HepG2 (cell line): Measurements from ENCODE around the gene METTL15. TPM values are rescaled to one million over a fixed set of nuclear protein-coding genes. Genes with fewer than 3 reads are reported as not detected.

ENCODE experiments used
- FOXM1 ChIP-seq: sonication (generic); formaldehyde crosslinking; IDR thresholded peaks from 2 replicates; pipeline ENCODE4 v1.5.0; 2020; ENCODE audit warnings: missing genetic modification reagents
- KDM6A ChIP-seq: IDR thresholded peaks from 2 replicates; pipeline ENCODE4 v1.6.1; 2016; ENCODE audit warnings: low read depth
- KLF15 ChIP-seq: sonication (generic); formaldehyde crosslinking; IDR thresholded peaks from 2 replicates; pipeline ENCODE4 v1.8.1; 2023; ENCODE audit warnings: borderline replicate concordance, mild to moderate bottlenecking, inconsistent platforms, missing genetic modification reagents, mixed read lengths
- NFAT5 ChIP-seq: sonication (generic); formaldehyde crosslinking; IDR thresholded peaks from 2 replicates; pipeline ENCODE4 v1.4.0; 2020; ENCODE audit warnings: missing genetic modification reagents
- PAX8 ChIP-seq: sonication (generic); formaldehyde crosslinking; IDR thresholded peaks from 2 replicates; pipeline ENCODE4 v1.8.0; 2022; ENCODE audit warnings: mild to moderate bottlenecking, missing genetic modification reagents, borderline replicate concordance
- POGK ChIP-seq: sonication (generic); formaldehyde crosslinking; conservative IDR thresholded peaks from 2 replicates; pipeline ENCODE4 v1.8.0; 2022; ENCODE audit warnings: mild to moderate bottlenecking, moderate library complexity, missing genetic modification reagents
- RNF219 ChIP-seq: sonication (generic); formaldehyde crosslinking; IDR thresholded peaks from 2 replicates; pipeline ENCODE4 v1.5.0; 2020; ENCODE audit warnings: mild to moderate bottlenecking, missing genetic modification reagents
- SPEN ChIP-seq: sonication (generic); formaldehyde crosslinking; IDR thresholded peaks from 2 replicates; pipeline ENCODE4 v1.5.1; 2020; ENCODE audit warnings: low read depth, mild to moderate bottlenecking, missing genetic modification reagents
- TRIM22 ChIP-seq: fragments of 450-650 bp; IDR thresholded peaks from 2 replicates; pipeline ENCODE4 v1.6.1; 2017
- U2AF2 ChIP-seq: fragments of 200-400 bp; formaldehyde crosslinking; IDR thresholded peaks from 2 replicates; pipeline ENCODE4 v1.6.1; 2017; ENCODE audit warnings: low read depth, mild to moderate bottlenecking, low read length
- ZC3H13 ChIP-seq: sonication (generic); formaldehyde crosslinking; IDR thresholded peaks from 2 replicates; pipeline ENCODE4 v1.8.1; 2023; ENCODE audit warnings: mild to moderate bottlenecking, missing genetic modification reagents, moderate library complexity
- ZNF124 ChIP-seq: sonication (generic); formaldehyde crosslinking; IDR thresholded peaks from 2 replicates; pipeline ENCODE4 v1.4.0; 2020; ENCODE audit warnings: missing genetic modification reagents
- ZNF160 ChIP-seq: sonication (generic); formaldehyde crosslinking; IDR thresholded peaks from 2 replicates; pipeline ENCODE4 v1.8.0; 2022; ENCODE audit warnings: mild to moderate bottlenecking, inconsistent platforms, missing genetic modification reagents
- ZNF205 ChIP-seq: IDR thresholded peaks from 2 replicates; pipeline ENCODE4 v1.6.1; 2018; ENCODE audit warnings: missing biosample characterization, missing genetic modification reagents
- ZNF251 ChIP-seq: sonication (generic); formaldehyde crosslinking; IDR thresholded peaks from 2 replicates; pipeline ENCODE4 v1.9.0; 2021; ENCODE audit warnings: mild to moderate bottlenecking, missing genetic modification reagents
- ZNF557 ChIP-seq: sonication (generic); formaldehyde crosslinking; IDR thresholded peaks from 2 replicates; pipeline ENCODE4 v1.4.0; 2020; ENCODE audit warnings: missing genetic modification reagents
- ZNF644 ChIP-seq: IDR thresholded peaks from 2 replicates; pipeline ENCODE4 v1.6.1; 2016; ENCODE audit warnings: low read depth
- ZNF777 ChIP-seq: sonication (generic); formaldehyde crosslinking; IDR thresholded peaks from 2 replicates; pipeline ENCODE4 v1.4.0; 2020; ENCODE audit warnings: missing genetic modification reagents
- polyA plus RNA-seq, 8 experiments: library from polyadenylated mRNA; depleted of rRNA in 3 of 8; stranded (reverse) in 7 of 8; unstranded in 1 of 8; fragments of >200 nt; fragmentation: Illumina TruSeq in 4 of 8; extraction: Trizol in 4 of 8; gene quantifications; 2 replicates each; pipeline versions ENCODE4 v1.2.1 to v1.2.3, GENCODE V29; 2011 to 2016; ENCODE audit warnings: low read depth in 4 of 8, missing spikeins in 1 of 8, mixed read lengths in 1 of 8; ENCODE audit not compliant: insufficient read depth in 1 of 8
- total RNA-seq, 5 experiments: library from RNA; depleted of rRNA; stranded (reverse); fragments of >200 nt; fragmentation: Illumina TruSeq; extraction: Trizol; gene quantifications; 2 replicates each; pipeline ENCODE4 v1.2.3, GENCODE V29; 2016; ENCODE audit warnings: low read depth in 1 of 5
- TF ChIP-seq, protein P1 (sequence below): sonication (generic); formaldehyde crosslinking; conservative IDR thresholded peaks from 2 replicates; pipeline ENCODE4 v1.4.0; 2020; ENCODE audit warnings: missing genetic modification reagents

The METTL15 gene
- total and polyA plus RNA-seq, 2 of the 13 experiments (the other 11 are each of a cell fraction or from before 2014, with no cell fraction given) = 6.5 to 14.0 TPM

- TF ChIP-seq ZNF124 (CRISPR knock-in tag) (peak; percentile 86), ZNF205 (peak; percentile 82), ZNF251 (no peak), ZNF160 (CRISPR knock-in tag) (peak; percentile 94), FOXM1 (CRISPR knock-in tag) (peak; percentile 85; the same call in 1 of the 2 replicates), POGK (CRISPR knock-in tag) (peak; percentile 79), TRIM22 (no peak), RNF219 (peak; percentile 45; the same call in 1 of the 2 replicates), ZNF557 (CRISPR knock-in tag) (peak; percentile 95), ZNF777 (CRISPR knock-in tag) (peak; percentile 80), NFAT5 (CRISPR knock-in tag) (peak; percentile 91), KLF15 (CRISPR knock-in tag) (peak; percentile 92; the same call in 1 of the 2 replicates), ZC3H13 (CRISPR knock-in tag) (no peak), PAX8 (CRISPR knock-in tag) (no peak), SPEN (CRISPR knock-in tag) (peak; percentile 97), ZNF644 (CRISPR knock-in tag) (peak; percentile 68; the same call in 1 of the 2 replicates), KDM6A (CRISPR knock-in tag) (no peak), U2AF2 (no peak)
- TF ChIP-seq, protein P1, sequence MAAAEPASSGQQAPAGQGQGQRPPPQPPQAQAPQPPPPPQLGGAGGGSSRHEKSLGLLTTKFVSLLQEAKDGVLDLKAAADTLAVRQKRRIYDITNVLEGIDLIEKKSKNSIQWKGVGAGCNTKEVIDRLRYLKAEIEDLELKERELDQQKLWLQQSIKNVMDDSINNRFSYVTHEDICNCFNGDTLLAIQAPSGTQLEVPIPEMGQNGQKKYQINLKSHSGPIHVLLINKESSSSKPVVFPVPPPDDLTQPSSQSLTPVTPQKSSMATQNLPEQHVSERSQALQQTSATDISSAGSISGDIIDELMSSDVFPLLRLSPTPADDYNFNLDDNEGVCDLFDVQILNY (CRISPR knock-in tag) = peak; percentile 76; the same call in 1 of the 2 replicates
Measured at GRCh38 chr11:28110108-28110820, 2.1 kb downstream of the METTL15 start (continued).
